NT2/D1 (cell line): ENCODE data around the gene BCAS4.

ENCODE experiments used
- YY1 ChIP-seq: IDR thresholded peaks from 2 replicates; pipeline ENCODE4 v1.6.1; 2011; ENCODE audit not compliant: insufficient read length, insufficient read depth
- ZNF274 ChIP-seq: IDR thresholded peaks from 2 replicates; pipeline ENCODE4 v1.6.1; 2011; ENCODE audit warnings: mild to moderate bottlenecking, low read depth, low read length

DNA sequence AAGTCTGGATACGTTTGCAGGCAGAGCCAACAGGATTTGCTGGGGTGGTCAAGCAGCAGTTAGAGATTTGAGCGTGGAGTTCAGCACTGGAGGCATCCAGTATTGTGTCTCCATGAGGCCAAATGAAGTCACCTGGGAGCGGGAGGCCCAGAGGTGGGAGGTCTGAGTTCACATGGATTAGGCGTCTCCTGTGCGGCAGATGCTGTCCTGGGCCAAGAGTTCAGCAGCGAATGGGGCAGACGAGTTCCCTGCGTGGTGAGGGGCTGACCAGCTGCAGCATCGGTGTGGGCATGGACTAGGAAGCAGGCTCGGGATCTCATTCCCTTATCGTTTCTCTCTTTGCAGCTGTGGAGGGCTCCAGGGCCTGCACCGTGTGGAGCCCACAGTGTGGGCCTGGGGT, 66.2 kb downstream of the BCAS4 start:
- TF ChIP-seq ZNF274 (no peak), YY1 (no peak)
